HG02642 (cell line): Measurements from ENCODE around the gene PDXP.

Source experiments
- ATAC-seq: cut with Tn5 transposase; IDR thresholded peaks from one replicate; pipeline ENCODE4 v1.9.1; 2021; ENCODE audit warnings: mild to moderate bottlenecking; ENCODE audit not compliant: unreplicated experiment, poor library complexity

PDXP gene

GRCh38 chr22:37627545-37627944 is 31.0 kb upstream of the PDXP start:
- ATAC-seq = no peak

GRCh38 chr22:37628830-37629229 is 29.7 kb upstream of the PDXP start:
- no peak for ATAC-seq

GRCh38 chr22:37629928-37630327 is 28.6 kb upstream of the PDXP start:
- no peak for ATAC-seq

- no peak for ATAC-seq
Observed at GRCh38 chr22:37630839-37631435, 27.6 kb upstream of the PDXP start.

GRCh38 chr22:37631448-37632173 is 26.9 kb upstream of the PDXP start:
- ATAC-seq = no peak

GRCh38 chr22:37632174-37633088 is 26.1 kb upstream of the PDXP start:
- no peak for ATAC-seq

- peak; percentile 57 for ATAC-seq
Observed at GRCh38 chr22:37633089-37633624, 25.4 kb upstream of the PDXP start.

- ATAC-seq = peak; percentile 58
Observed at GRCh38 chr22:37633625-37634416, 24.7 kb upstream of the PDXP start.

GRCh38 chr22:37634417-37634924 is 24.1 kb upstream of the PDXP start:
- no peak for ATAC-seq

GRCh38 chr22:37635157-37635556 is 23.4 kb upstream of the PDXP start:
- no peak for ATAC-seq

- no peak for ATAC-seq
Observed at GRCh38 chr22:37636186-37636948, 22.2 kb upstream of the PDXP start.

GRCh38 chr22:37636949-37637273 is 21.6 kb upstream of the PDXP start:
- ATAC-seq = no peak

- no peak for ATAC-seq
Observed at GRCh38 chr22:37638391-37639069, 20.0 kb upstream of the PDXP start.

GRCh38 chr22:37639070-37639760 is 19.3 kb upstream of the PDXP start, which contains the start of gene SH3BP1:
TSS of gene SH3BP1 (plus strand) at chr22:37639669. CDS start at chr22:37639788, 119 bp downstream.
- ATAC-seq = no peak

GRCh38 chr22:37639771-37640590 is 18.5 kb upstream of the PDXP start:
- ATAC-seq = no peak

GRCh38 chr22:37640591-37641560 is 17.6 kb upstream of the PDXP start:
- ATAC-seq = no peak
